Panc1 (cell line): ENCODE data around the gene SMC6.

ENCODE experiments used
- CTCF ChIP-seq: fragments of 450-650 bp; IDR thresholded peaks from 2 replicates; pipeline ENCODE4 v1.5.1; 2017; ENCODE audit warnings: mild to moderate bottlenecking
- POLR2AphosphoS5 ChIP-seq: IDR thresholded peaks from 2 replicates; pipeline ENCODE4 v1.6.1; 2012; ENCODE audit warnings: mild to moderate bottlenecking, low read depth, low read length, moderate library complexity
- REST ChIP-seq, 2 experiments: IDR thresholded peaks; 2 replicates each; pipeline ENCODE4 v1.6.1; 2011 to 2012; ENCODE audit warnings: low read depth in 2 of 2, control low read depth in 1 of 2, low read length in 1 of 2, mild to moderate bottlenecking in 1 of 2, moderate library complexity in 1 of 2; ENCODE audit not compliant: insufficient read depth in 1 of 2
- SIN3A ChIP-seq: IDR thresholded peaks from 2 replicates; pipeline ENCODE4 v1.6.1; 2012; ENCODE audit warnings: low read depth, mild to moderate bottlenecking, low read length, moderate library complexity, borderline replicate concordance; ENCODE audit not compliant: insufficient read depth

GRCh38 chr2:17652681-17653394, 100.8 kb downstream of the SMC6 start:
- TF ChIP-seq CTCF (no peak), POLR2AphosphoS5 (no peak), REST (IDR thresholded peaks at IDR 0.05; ENCODE audit: insufficient read depth in 1 of 2, low read depth in 2 of 2, low read length in 1 of 2) (no peak), SIN3A (no peak)
